Transverse colon (tissue), 4 donors: ENCODE data around the gene FKBP5.

Experiments used
- CTCF ChIP-seq, 5 experiments: fragments of 200-600 bp in 3 of 5; fragments of 450-650 bp in 2 of 5; sonication (generic) in 3 of 5; IDR thresholded peaks; 1 replicate in 2 of 5; 2 replicates in 3 of 5; pipeline ENCODE4 v1.5.1; 2016 to 2017; ENCODE audit warnings: antibody characterized with exemption in 5 of 5, inconsistent platforms in 3 of 5, mild to moderate bottlenecking in 2 of 5, moderate library complexity in 1 of 5
- POLR2A ChIP-seq: fragments of 450-650 bp; IDR thresholded peaks from one replicate; pipeline ENCODE4 v1.6.1; 2016; ENCODE audit warnings: antibody characterized with exemption, mild to moderate bottlenecking, moderate library complexity
- POLR2AphosphoS5 ChIP-seq, 3 donors: sonication (generic); formaldehyde crosslinking; IDR thresholded peaks; one replicate each; pipeline ENCODE4 v1.6.1; 2016; ENCODE audit warnings: antibody characterized with exemption in 3 of 3

GRCh38 chr6:35637911-35638310 is 50.8 kb downstream of the FKBP5 start:
- TF ChIP-seq CTCF (IDR thresholded peaks at IDR 0.05) (no peak), POLR2A (no peak), POLR2AphosphoS5 (IDR thresholded peaks at IDR 0.05) (no peak)
